ENCODE results near the gene RGS17. TPM values are rescaled to one million over a fixed set of nuclear protein-coding genes. Genes with fewer than 3 reads are reported as not detected.
A peak's percentile ranks its signal among the peaks of the same experiment; 100 is the strongest.

The RGS17 gene
- total RNA-seq, 1 experiment from 2014 or later, result 4.4 TPM

DNA sequence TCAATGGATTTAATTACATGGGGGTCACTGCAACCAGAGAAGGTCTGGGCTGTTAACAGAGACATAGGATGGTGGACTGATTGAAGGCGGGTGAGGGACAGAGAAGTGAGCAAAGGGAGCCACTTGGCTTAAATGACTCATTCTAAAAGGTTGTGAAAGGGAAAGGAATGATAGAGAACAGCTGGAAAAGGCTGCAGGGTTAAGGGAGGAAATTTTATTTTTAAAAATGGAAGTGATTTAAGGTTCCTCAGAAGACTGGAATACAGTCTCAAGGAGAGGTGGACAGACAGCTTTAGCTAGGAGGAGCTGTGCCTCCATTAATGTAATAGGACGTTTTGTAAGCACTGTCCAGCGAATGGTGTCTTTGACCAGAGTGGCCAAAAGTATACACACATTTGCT lies 46.7 kb downstream of the RGS17 start:
- DNase-seq (ENCODE audit: low read depth), result peak; percentile 69

GRCh38 chr6:153083869-153084268 lies 47.2 kb downstream of the RGS17 start:
- no peak for DNase-seq (ENCODE audit: low read depth)

GRCh38 chr6:153081914-153082313 lies 49.2 kb downstream of the RGS17 start:
- no peak for DNase-seq (ENCODE audit: low read depth)

DNA sequence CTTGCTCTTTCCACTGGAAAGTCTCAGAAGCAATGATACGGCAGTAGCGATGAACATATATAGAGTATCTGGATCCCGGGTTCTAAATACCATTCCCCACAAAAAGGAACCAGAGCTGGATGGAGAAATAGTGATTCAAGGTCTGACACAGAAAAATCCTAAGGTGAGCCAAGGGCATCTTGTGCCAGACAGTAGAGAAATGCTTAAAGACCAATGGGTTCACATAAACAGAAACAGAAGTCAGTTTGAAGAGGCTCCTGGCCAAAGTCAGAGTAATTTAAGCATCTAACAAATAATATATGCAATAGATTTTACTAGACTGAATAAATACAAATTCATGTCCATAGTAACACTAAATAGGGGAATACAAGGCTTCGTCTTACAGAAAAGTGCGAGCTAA lies 54.7 kb downstream of the RGS17 start:
- DNase-seq (ENCODE audit: low read depth), result no peak

- DNase-seq (ENCODE audit: low read depth), result peak; percentile 37
Measured at GRCh38 chr6:153074761-153075160, 56.3 kb downstream of the RGS17 start.

DNA sequence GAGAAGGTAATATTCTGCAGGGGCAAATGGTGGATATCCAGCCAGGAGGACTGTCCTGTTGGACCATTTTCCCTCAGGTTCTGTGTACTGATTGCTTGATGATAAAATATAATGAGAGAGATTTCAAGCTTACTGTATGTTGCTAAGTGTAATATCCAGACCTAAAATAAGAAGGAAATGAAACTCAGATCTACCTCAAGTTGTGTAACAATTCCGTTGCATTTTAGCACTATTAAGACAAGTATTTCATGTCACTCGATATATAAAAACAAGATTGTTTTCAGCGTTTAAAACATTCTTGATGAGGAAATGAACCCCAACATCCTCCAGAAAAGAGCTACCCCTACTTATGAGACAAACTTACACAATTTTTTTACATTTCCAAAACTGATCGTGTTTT lies 57.2 kb downstream of the RGS17 start:
- no peak for DNase-seq (ENCODE audit: low read depth)

GRCh38 chr6:153070756-153071155 lies 60.3 kb downstream of the RGS17 start:
- DNase-seq (ENCODE audit: low read depth), result no peak

GRCh38 chr6:153069897-153070296 lies 61.2 kb downstream of the RGS17 start:
- DNase-seq (ENCODE audit: low read depth), result no peak

- DNase-seq (ENCODE audit: low read depth), result no peak
Measured at GRCh38 chr6:153065222-153065621, 65.9 kb downstream of the RGS17 start.

DNA sequence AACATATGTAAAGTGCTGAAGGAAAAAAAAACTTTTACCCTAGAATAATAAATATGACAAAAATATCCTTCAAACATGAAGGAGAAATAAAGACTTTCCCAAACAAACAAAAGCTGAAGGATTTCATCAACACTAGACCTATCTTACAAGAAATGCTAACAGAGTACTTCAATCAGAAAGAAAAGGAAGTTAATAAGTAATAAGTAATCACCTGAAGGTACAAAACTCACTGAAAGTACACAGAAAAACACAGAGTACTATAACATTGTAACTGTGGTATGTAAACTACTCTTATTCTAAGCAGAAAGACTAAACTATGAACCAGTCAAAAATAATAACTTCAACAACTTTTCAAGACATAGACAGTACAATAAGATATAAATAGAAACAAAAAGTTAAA lies 67.1 kb downstream of the RGS17 start:
- DNase-seq (ENCODE audit: low read depth), result no peak

GRCh38 chr6:153062516-153062915 lies 68.6 kb downstream of the RGS17 start:
- DNase-seq (ENCODE audit: low read depth), result peak; percentile 66

DNA sequence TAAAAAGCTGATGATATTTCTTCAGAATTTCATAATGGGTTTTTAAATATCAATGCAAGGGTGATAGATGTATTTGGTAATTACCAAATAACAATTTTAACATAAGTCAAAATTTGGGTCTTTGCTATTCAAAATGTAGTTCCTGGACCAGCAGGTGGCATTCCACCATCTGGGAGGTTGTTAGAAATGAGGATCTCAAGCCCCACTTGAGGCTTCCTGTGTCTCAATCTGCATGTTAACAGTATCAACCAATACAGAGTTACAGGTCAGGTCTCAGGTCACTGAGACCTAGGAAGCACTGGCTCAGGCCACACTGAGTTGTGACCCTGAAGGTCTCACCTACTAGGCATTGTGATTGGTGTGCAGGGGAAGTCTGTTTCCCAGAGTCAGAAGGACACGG lies 71.3 kb downstream of the RGS17 start:
- DNase-seq (ENCODE audit: low read depth), result no peak

DNA sequence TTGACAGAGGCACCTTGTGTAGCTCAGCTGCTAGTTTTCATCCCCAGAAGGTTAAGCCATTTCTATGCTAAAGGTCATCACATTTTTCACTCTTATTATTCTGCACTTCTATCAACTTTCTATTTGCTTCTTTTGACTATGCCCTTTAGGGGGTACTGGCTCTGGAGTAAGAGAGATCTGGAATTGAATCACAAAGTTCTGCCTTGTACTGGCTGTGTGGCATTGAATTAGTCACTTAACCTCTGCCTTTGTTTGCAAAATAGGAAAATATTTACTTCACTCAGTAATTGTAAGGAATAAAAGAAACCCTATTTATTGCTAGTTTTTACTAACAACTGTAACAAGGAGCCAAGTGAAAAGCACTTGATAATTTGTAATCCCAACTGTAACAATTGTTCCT lies 71.8 kb downstream of the RGS17 start:
- DNase-seq (ENCODE audit: low read depth), result no peak

GRCh38 chr6:153058909-153059308 lies 72.2 kb downstream of the RGS17 start:
- peak; percentile 18 for DNase-seq (ENCODE audit: low read depth)

DNA sequence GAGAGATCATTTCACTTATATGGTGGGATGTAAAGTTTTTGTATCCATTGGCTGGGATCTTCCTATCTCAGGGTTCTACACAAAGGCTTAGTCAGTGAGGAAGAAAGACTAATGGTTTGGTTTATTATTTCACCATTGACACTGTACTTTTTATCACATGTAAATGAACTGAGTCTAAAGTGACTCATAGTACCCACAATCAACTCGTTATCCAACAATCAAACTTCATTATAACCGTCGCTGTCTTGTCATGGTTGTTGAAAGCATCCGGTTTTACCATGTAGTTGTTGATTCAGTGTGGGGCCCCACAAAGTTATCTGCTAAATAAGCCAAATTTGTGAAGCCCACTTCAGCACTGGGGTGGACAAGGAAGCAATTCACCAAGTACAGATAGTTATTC lies 72.8 kb downstream of the RGS17 start:
- peak; percentile 83 for DNase-seq (ENCODE audit: low read depth)

- DNase-seq (ENCODE audit: low read depth), result no peak
Measured at GRCh38 chr6:153056308-153056707, 74.8 kb downstream of the RGS17 start.

GRCh38 chr6:153051801-153052200 lies 79.3 kb downstream of the RGS17 start:
- DNase-seq (ENCODE audit: low read depth), result no peak

- no peak for DNase-seq (ENCODE audit: low read depth)
Measured at GRCh38 chr6:153048631-153049030, 82.5 kb downstream of the RGS17 start.

- DNase-seq (ENCODE audit: low read depth), result no peak
Measured at GRCh38 chr6:153047386-153047785, 83.7 kb downstream of the RGS17 start.

- DNase-seq (ENCODE audit: low read depth), result no peak
Measured at GRCh38 chr6:153045271-153045670, 85.8 kb downstream of the RGS17 start.

GRCh38 chr6:153044295-153044694 lies 86.8 kb downstream of the RGS17 start:
- DNase-seq (ENCODE audit: low read depth), result peak; percentile 31

DNA sequence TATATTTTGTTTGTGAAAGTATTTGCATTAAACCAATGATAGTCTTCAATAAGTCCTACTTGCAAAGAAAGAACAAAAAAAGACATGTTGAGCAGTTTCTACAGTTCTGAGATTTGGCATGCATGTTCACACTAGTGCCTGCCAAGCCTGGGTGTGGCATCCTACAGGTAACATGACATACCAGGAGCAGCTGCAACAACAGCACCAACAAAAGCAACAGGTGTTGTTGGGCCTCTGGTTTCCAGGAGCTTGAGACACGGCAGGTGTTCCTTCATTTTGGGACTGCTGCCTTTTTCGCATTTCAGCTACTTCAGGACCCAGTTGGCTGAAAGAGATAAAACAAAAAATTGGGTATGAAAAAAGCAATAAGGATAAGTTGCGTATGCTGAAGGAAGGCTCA lies 87.4 kb downstream of the RGS17 start:
- no peak for DNase-seq (ENCODE audit: low read depth)

- peak; percentile 70 for DNase-seq (ENCODE audit: low read depth)
Measured at GRCh38 chr6:153038378-153039057, 92.6 kb downstream of the RGS17 start.

GRCh38 chr6:153034139-153034538 lies 96.9 kb downstream of the RGS17 start:
- no peak for DNase-seq (ENCODE audit: low read depth)
